GM12878 (cell line): ENCODE results near the gene C5. TPM values are rescaled to one million over a fixed set of nuclear protein-coding genes. Genes with fewer than 3 reads are reported as not detected.

ENCODE experiments used
- BACH1 ChIP-seq: fragments of 450-650 bp; IDR thresholded peaks from 2 replicates; pipeline ENCODE4 v1.6.1; 2017; ENCODE audit warnings: mild to moderate bottlenecking, borderline replicate concordance
- CREM ChIP-seq: IDR thresholded peaks from 2 replicates; pipeline ENCODE4 v1.6.1; 2014; ENCODE audit warnings: antibody characterized with exemption, low read depth
- EED ChIP-seq: sonication (generic); IDR thresholded peaks from 2 replicates; pipeline ENCODE4 v1.6.1; 2016; ENCODE audit warnings: antibody characterized with exemption, low read depth
- FOXM1 ChIP-seq: IDR thresholded peaks from 2 replicates; pipeline ENCODE4 v1.6.1; 2012; ENCODE audit warnings: low read depth, mild to moderate bottlenecking, inconsistent platforms, low read length, moderate library complexity
- GATAD2B ChIP-seq: fragments of 450-650 bp; conservative IDR thresholded peaks from 2 replicates; pipeline ENCODE4 v1.6.1; 2017; ENCODE audit warnings: low read depth, mild to moderate bottlenecking, moderate library complexity
- HCFC1 ChIP-seq: fragments of 150-350 bp; IDR thresholded peaks from 2 replicates; pipeline ENCODE4 v1.6.1; 2014; ENCODE audit warnings: low read length
- MEF2A ChIP-seq: IDR thresholded peaks from 2 replicates; pipeline ENCODE4 v1.6.1; 2011; ENCODE audit warnings: low read depth, mild to moderate bottlenecking, low read length, moderate library complexity; ENCODE audit not compliant: insufficient read depth
- MTA2 ChIP-seq: fragments of 450-650 bp; IDR thresholded peaks from 2 replicates; pipeline ENCODE4 v1.6.1; 2016; ENCODE audit warnings: low read depth, mild to moderate bottlenecking, moderate library complexity
- MYB ChIP-seq: fragments of 150-350 bp; IDR thresholded peaks from 2 replicates; pipeline ENCODE4 v1.6.1; 2014; ENCODE audit warnings: mild to moderate bottlenecking, low read depth, low read length, borderline replicate concordance
- NFIC ChIP-seq: IDR thresholded peaks from 2 replicates; pipeline ENCODE4 v1.6.1; 2012; ENCODE audit warnings: low read depth, mild to moderate bottlenecking, inconsistent platforms, low read length, moderate library complexity
- NFYA ChIP-seq: IDR thresholded peaks from 2 replicates; pipeline ENCODE4 v1.6.1; 2011; ENCODE audit warnings: low read depth, mild to moderate bottlenecking, low read length, improper control_type of control experiment, borderline replicate concordance
- PAX5 ChIP-seq: IDR thresholded peaks from 2 replicates; pipeline ENCODE4 v1.6.1; 2011; ENCODE audit warnings: low read depth, low read length, borderline replicate concordance
- POLR2A ChIP-seq: IDR thresholded peaks from 2 replicates; pipeline ENCODE4 v1.6.1; 2011; ENCODE audit warnings: low read depth, mild to moderate bottlenecking, low read length
- POU2F2 ChIP-seq: IDR thresholded peaks from 3 replicates; pipeline ENCODE4 v1.6.1; 2011; ENCODE audit warnings: low read depth, mild to moderate bottlenecking, low read length, borderline replicate concordance
- PRDM15 ChIP-seq: fragments of 450-650 bp; formaldehyde crosslinking; IDR thresholded peaks from 2 replicates; pipeline ENCODE4 v1.4.0; 2020; ENCODE audit warnings: mild to moderate bottlenecking, moderate library complexity
- RCOR1 ChIP-seq: conservative IDR thresholded peaks from 2 replicates; pipeline ENCODE4 v1.6.1; 2012; ENCODE audit warnings: low read depth, low read length, improper control_type of control experiment
- SP1 ChIP-seq: IDR thresholded peaks from one replicate; pipeline ENCODE4 v1.6.1; 2011; ENCODE audit warnings: low read depth, low read length
- TBL1XR1 ChIP-seq: IDR thresholded peaks from 2 replicates; pipeline ENCODE4 v1.6.1; 2012; ENCODE audit warnings: low read depth, low read length, improper control_type of control experiment
- ZBED1 ChIP-seq: IDR thresholded peaks from 2 replicates; pipeline ENCODE4 v1.6.1; 2016; ENCODE audit warnings: borderline replicate concordance
- ZBTB11 ChIP-seq: fragments of 450-650 bp; formaldehyde crosslinking; IDR thresholded peaks from 2 replicates; pipeline ENCODE4 v1.5.0; 2022; ENCODE audit warnings: mild to moderate bottlenecking, missing genetic modification characterization
- ZNF687 ChIP-seq: fragments of 450-650 bp; IDR thresholded peaks from 2 replicates; pipeline ENCODE4 v1.6.1; 2017; ENCODE audit warnings: mild to moderate bottlenecking, moderate library complexity
- polyA plus RNA-seq, 11 experiments: library from polyadenylated mRNA; depleted of rRNA in 4 of 11; unstranded in 6 of 11; stranded (reverse) in 5 of 11; fragments of >200 nt; fragmentation: Nextera tagmentation in 4 of 11; fragmentation: Illumina TruSeq in 1 of 11; extraction: Ambion mirVana in 4 of 11; extraction: Trizol in 1 of 11; gene quantifications; 1 replicate in 1 of 11; 2 replicates in 10 of 11; pipeline versions ENCODE4 v1.2.1 to v1.2.3, GENCODE V29; 2011 to 2016; ENCODE audit warnings: inconsistent platforms in 2 of 11, missing spikeins in 2 of 11, low read depth in 1 of 11
- total RNA-seq, 4 experiments: library from RNA; depleted of rRNA in 3 of 4; stranded (reverse); fragments of >200 nt in 3 of 4; fragmentation: Illumina TruSeq in 1 of 4; extraction: Trizol in 1 of 4; gene quantifications; 2 replicates each; pipeline versions ENCODE4 v1.2.1 to v1.2.3, GENCODE V29; 2013 to 2021

Gene C5
- total and polyA plus RNA-seq, 10 of the 15 experiments (the other 5 are each of a cell fraction or from before 2014, with no cell fraction given): 0.39 to 2.2 (median 1.2) TPM

- 0 out of 2 replicates have a peak, but pooled peaks have one; percentile 45 for TF ChIP-seq ZNF687
- TF ChIP-seq NFIC: no peak
- peak; percentile 25 for TF ChIP-seq SP1
- peak; percentile 89 for TF ChIP-seq PAX5
- no peak for TF ChIP-seq HCFC1
- 0 out of 2 replicates have a peak, but pooled peaks have one; percentile 45 for TF ChIP-seq GATAD2B
- TF ChIP-seq ZBTB11 (CRISPR knock-in tag): 0 out of 2 replicates have a peak, but pooled peaks have one; percentile 7
- TF ChIP-seq POLR2A: 0 out of 2 replicates have a peak, but pooled peaks have one; percentile 14
- no peak for TF ChIP-seq RCOR1
- TF ChIP-seq BACH1: peak; percentile 56; the same call in 1 of the 2 replicates
- peak; percentile 77; the same call in 2 of the 3 replicates for TF ChIP-seq POU2F2
- TF ChIP-seq FOXM1: no peak
- TF ChIP-seq MEF2A: 0 out of 2 replicates have a peak, but pooled peaks have one; percentile 51
- peak; percentile 60 for TF ChIP-seq MTA2
- peak; percentile 34; the same call in 1 of the 2 replicates for TF ChIP-seq TBL1XR1
- peak; percentile 75 for TF ChIP-seq EED
- TF ChIP-seq MYB: 0 out of 2 replicates have a peak, but pooled peaks have one; percentile 24
- TF ChIP-seq CREM: peak; percentile 57; the same call in 1 of the 2 replicates
- no peak for TF ChIP-seq PRDM15 (CRISPR knock-in tag)
- TF ChIP-seq NFYA: no peak
- TF ChIP-seq ZBED1: 0 out of 2 replicates have a peak, but pooled peaks have one; percentile 67
Measured at GRCh38 chr9:120920806-120921178, 129.3 kb downstream of the C5 start (continued).
